Liver (tissue), 9 donors: ENCODE measurements around the gene MAP6D1. TPM values are rescaled to one million over a fixed set of nuclear protein-coding genes. Genes with fewer than 3 reads are reported as not detected.

Source experiments
- DNase-seq: peaks from one replicate; pipeline ENCODE4 v3.0.0-alpha.2; 2017; ENCODE audit warnings: low spot score
- H3K27ac ChIP-seq, 2 donors: one replicate each; pipeline ENCODE4 v1.7.0; 2013; ENCODE audit warnings: inconsistent platforms in 2 of 2, low read length in 2 of 2, control low read depth in 1 of 2, low read depth in 1 of 2, mild to moderate bottlenecking in 1 of 2
- H3K27me3 ChIP-seq, 4 donors: one replicate each; pipeline versions ENCODE4 v1.6.1 to v1.7.0; 2013; ENCODE audit warnings: low read length in 3 of 4, inconsistent platforms in 1 of 4, mild to moderate bottlenecking in 1 of 4, moderate library complexity in 1 of 4; ENCODE audit not compliant: control insufficient read depth in 4 of 4, insufficient read depth in 4 of 4
- H3K36me3 ChIP-seq, 4 donors: one replicate each; pipeline versions ENCODE4 v1.6.1 to v1.7.0; 2013; ENCODE audit warnings: low read length in 3 of 4, mild to moderate bottlenecking in 3 of 4, low read depth in 1 of 4, moderate library complexity in 1 of 4; ENCODE audit not compliant: control insufficient read depth in 4 of 4, insufficient read depth in 3 of 4
- H3K4me1 ChIP-seq, 4 donors: one replicate each; pipeline versions ENCODE4 v1.6.1 to v1.7.0; 2013; ENCODE audit warnings: low read length in 3 of 4, mild to moderate bottlenecking in 3 of 4, moderate library complexity in 1 of 4; ENCODE audit not compliant: control insufficient read depth in 4 of 4, insufficient read depth in 4 of 4
- H3K4me3 ChIP-seq, 3 donors: one replicate each; pipeline versions ENCODE4 v1.6.1 to v1.7.0; 2013; ENCODE audit warnings: low read length in 3 of 3, control low read depth in 1 of 3, low read depth in 1 of 3, mild to moderate bottlenecking in 1 of 3
- H3K9ac ChIP-seq, 2 donors: one replicate each; pipeline ENCODE4 v1.7.0; 2013; ENCODE audit warnings: low read length in 2 of 2, mild to moderate bottlenecking in 2 of 2, moderate library complexity in 2 of 2, control low read depth in 1 of 2, low read depth in 1 of 2
- H3K9me3 ChIP-seq, 4 donors: one replicate each; pipeline versions ENCODE4 v1.6.1 to v1.7.0; 2013; ENCODE audit warnings: low read length in 3 of 4; ENCODE audit not compliant: control insufficient read depth in 4 of 4
- ATF3 ChIP-seq: IDR thresholded peaks from 2 replicates; pipeline ENCODE4 v1.6.1; 2016; ENCODE audit warnings: antibody characterized with exemption
- CTCF ChIP-seq: fragments of 150-350 bp; IDR thresholded peaks from 2 replicates; pipeline ENCODE4 v1.5.1; 2017; ENCODE audit warnings: improper control_type of control experiment, low read depth, low read length; ENCODE audit not compliant: missing input control
- EGR1 ChIP-seq, 2 donors: IDR thresholded peaks; 2 replicates each; pipeline ENCODE4 v1.6.1; 2016 to 2018; ENCODE audit warnings: antibody characterized with exemption in 2 of 2, low read depth in 2 of 2
- FOXA2 ChIP-seq: IDR thresholded peaks from 2 replicates; pipeline ENCODE4 v1.6.1; 2016; ENCODE audit warnings: antibody characterized with exemption
- GABPA ChIP-seq, 2 donors: IDR thresholded peaks in 1 of 2; conservative IDR thresholded peaks in 1 of 2; 2 replicates each; pipeline ENCODE4 v1.6.1; 2016; ENCODE audit warnings: antibody characterized with exemption in 2 of 2, mild to moderate bottlenecking in 1 of 2, moderate library complexity in 1 of 2
- HNF4A ChIP-seq, 2 donors: conservative IDR thresholded peaks; 2 replicates each; pipeline ENCODE4 v1.6.1; 2016; ENCODE audit warnings: antibody characterized with exemption in 2 of 2, mild to moderate bottlenecking in 2 of 2
- HNF4G ChIP-seq: IDR thresholded peaks from 2 replicates; pipeline ENCODE4 v1.6.1; 2016; ENCODE audit warnings: antibody characterized with exemption
- RAD21 ChIP-seq, 2 donors: IDR thresholded peaks; 2 replicates each; pipeline ENCODE4 v1.6.1; 2016; ENCODE audit warnings: antibody characterized with exemption in 2 of 2, mild to moderate bottlenecking in 2 of 2
- REST ChIP-seq: IDR thresholded peaks from 2 replicates; pipeline ENCODE4 v1.6.1; 2016; ENCODE audit warnings: antibody characterized with exemption, mild to moderate bottlenecking
- RXRA ChIP-seq, 2 donors: IDR thresholded peaks; 2 replicates each; pipeline ENCODE4 v1.6.1; 2017 to 2018; ENCODE audit warnings: antibody characterized with exemption in 2 of 2, mild to moderate bottlenecking in 1 of 2
- SP1 ChIP-seq: IDR thresholded peaks from 2 replicates; pipeline ENCODE4 v1.6.1; 2018; ENCODE audit warnings: antibody characterized with exemption, mild to moderate bottlenecking
- TAF1 ChIP-seq: conservative IDR thresholded peaks from 2 replicates; pipeline ENCODE4 v1.6.1; 2016; ENCODE audit warnings: antibody characterized with exemption, mild to moderate bottlenecking
- YY1 ChIP-seq: IDR thresholded peaks from 2 replicates; pipeline ENCODE4 v1.6.1; 2016; ENCODE audit warnings: antibody characterized with exemption, mild to moderate bottlenecking
- ZBTB33 ChIP-seq: IDR thresholded peaks from 2 replicates; pipeline ENCODE4 v1.6.1; 2016; ENCODE audit warnings: antibody characterized with exemption
- WGBS: extraction: QIAGEN DNeasy Blood & Tissue Kit; methylation state at CpG from one replicate; pipeline ENCODE4 v1.1.7; 2013; 5-methylcytosine and 5-hydroxymethylcytosine counted together
- polyA plus RNA-seq, 2 donors: library from polyadenylated mRNA; stranded (reverse) in 1 of 2; unstranded in 1 of 2; fragments of 200-250 nt in 1 of 2; fragments of >200 nt in 1 of 2; fragmentation: Nextera tagmentation in 1 of 2; extraction: Ambion mirVana in 1 of 2; gene quantifications; one replicate each; pipeline versions ENCODE4 v1.2.1 to v1.2.3, GENCODE V29; 2013 to 2015
- total RNA-seq, 2 donors: library from RNA; depleted of rRNA; stranded (reverse); fragments of >200 nt; gene quantifications; one replicate each; pipeline ENCODE4 v1.2.3, GENCODE V29; 2014
- donor health status: healthy.
- donor health status: healthy.
- donor health status: healthy.
- donor health status: healthy.
- donor health status: healthy.

Gene MAP6D1
- total and polyA plus RNA-seq, 4 donors = 0.06 to 0.33 (median 0.19) TPM; not detected in 1

GRCh38 chr3:183826448-183827250 lies 1.3 kb upstream of the MAP6D1 start:
- no peak overlapping the region for H3K4me3 ChIP-seq
- no peak for DNase-seq
- TF ChIP-seq YY1 (no peak), RXRA (IDR thresholded peaks at IDR 0.05) (peak in 1 of 2 donors; percentile 42), SP1 (peak; percentile 42), HNF4G (no peak), HNF4A (conservative IDR thresholded peaks at IDR 0.05) (peak; percentile 23 to 34)
- no peak overlapping the region for H3K9ac ChIP-seq
- peaks cover 0 to 16% (median 9%) of the 10 kb centered on the region in 4 donors for H3K4me1 ChIP-seq
- H3K27ac ChIP-seq = no peak overlapping the region
- H3K36me3 ChIP-seq = peaks cover 10 to 23% (median 14%) of the 10 kb centered on the region in 4 donors
- WGBS = 85% methylated on average over 14 of the region's 14 CpGs
- H3K9me3 ChIP-seq = no peaks in the 10 kb centered on the region
- H3K27me3 ChIP-seq = no peaks in the 10 kb centered on the region

GRCh38 chr3:183824761-183825455 lies 469 bp downstream of the MAP6D1 start:
- Histone ChIP-seq H3K27me3 (no peaks in the 10 kb centered on the region), H3K4me1 (peaks cover 0 to 16% (median 9%) of the 10 kb centered on the region in 4 donors), H3K9ac (no peak overlapping the region), H3K4me3 (peak overlapping the region in 2 of 3 donors; percentile 33 to 63), H3K27ac (no peak overlapping the region), H3K9me3 (no peaks in the 10 kb centered on the region), H3K36me3 (peaks cover 6 to 15% (median 10%) of the 10 kb centered on the region in 4 donors)
- 6% methylated on average over 88 of the region's 88 CpGs for WGBS
- no peak for DNase-seq
- no peak for TF ChIP-seq TAF1
- TF ChIP-seq RAD21 (IDR thresholded peaks at IDR 0.05) = no peak
- no peak for TF ChIP-seq CTCF

- Histone ChIP-seq H3K9ac (no peak overlapping the region), H3K36me3 (peaks cover 0 to 7% (median 2%) of the 10 kb centered on the region in 4 donors), H3K27ac (no peak overlapping the region), H3K4me1 (peaks cover 0 to 16% (median 9%) of the 10 kb centered on the region in 4 donors), H3K27me3 (no peaks in the 10 kb centered on the region), H3K4me3 (no peak overlapping the region), H3K9me3 (no peaks in the 10 kb centered on the region)
- WGBS = 85% methylated on average over 5 of the region's 5 CpGs
- no peak for DNase-seq
- no peak for TF ChIP-seq EGR1 (IDR thresholded peaks at IDR 0.05; ENCODE audit: low read depth in 2 of 2)
- no peak for TF ChIP-seq RAD21 (IDR thresholded peaks at IDR 0.05)
- no peak for TF ChIP-seq GABPA (IDR thresholded peaks at IDR 0.05 in 1 of 2, conservative IDR thresholded peaks at IDR 0.05 in 1 of 2)
- TF ChIP-seq REST = no peak
- no peak for TF ChIP-seq CTCF
- no peak for TF ChIP-seq YY1
- no peak for TF ChIP-seq SP1
- no peak for TF ChIP-seq ATF3
- no peak for TF ChIP-seq FOXA2
- TF ChIP-seq ZBTB33 = no peak
Observed at GRCh38 chr3:183823963-183824362, 1.4 kb downstream of the MAP6D1 start.
